Activated CD4-positive, alpha-beta T cell treated with anti-CD3 and anti-CD28 coated beads for 4 hours (primary cell): ENCODE results near the gene SLC6A7.
A peak's percentile ranks its signal among the peaks of the same experiment; 100 is the strongest.

ENCODE experiments used
- DNase-seq, 2 donors: peaks; one replicate each; pipeline ENCODE4 v3.0.0-alpha.2; 2020

SLC6A7 gene

GRCh38 chr5:150189728-150190502 lies at the start of gene SLC6A7:
Gene SLC6A7 (plus strand): TSS chr5:150190062. CDS start chr5:150190328, 266 bp downstream.
- DNase-seq = no peak

DNA sequence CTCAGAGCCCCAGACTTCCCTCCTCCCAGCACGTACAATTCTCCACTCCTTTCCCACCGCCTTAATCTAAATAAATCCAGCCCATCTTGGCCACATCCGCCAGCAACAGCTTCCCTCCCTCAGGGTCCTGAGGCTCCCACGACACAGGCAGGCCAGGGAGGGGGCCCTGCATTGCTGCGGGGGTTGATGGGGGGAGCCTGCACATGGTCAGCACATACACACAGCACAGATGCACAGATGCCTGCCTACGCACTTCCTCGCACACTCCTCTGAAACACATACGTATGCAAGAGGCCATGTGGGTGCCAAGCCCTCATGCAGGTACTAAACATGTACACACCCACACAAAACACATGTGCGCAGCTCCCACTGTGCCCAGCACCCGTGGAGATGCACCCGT lies 49.0 kb upstream of the SLC6A7 start:
- no peak for DNase-seq

DNA sequence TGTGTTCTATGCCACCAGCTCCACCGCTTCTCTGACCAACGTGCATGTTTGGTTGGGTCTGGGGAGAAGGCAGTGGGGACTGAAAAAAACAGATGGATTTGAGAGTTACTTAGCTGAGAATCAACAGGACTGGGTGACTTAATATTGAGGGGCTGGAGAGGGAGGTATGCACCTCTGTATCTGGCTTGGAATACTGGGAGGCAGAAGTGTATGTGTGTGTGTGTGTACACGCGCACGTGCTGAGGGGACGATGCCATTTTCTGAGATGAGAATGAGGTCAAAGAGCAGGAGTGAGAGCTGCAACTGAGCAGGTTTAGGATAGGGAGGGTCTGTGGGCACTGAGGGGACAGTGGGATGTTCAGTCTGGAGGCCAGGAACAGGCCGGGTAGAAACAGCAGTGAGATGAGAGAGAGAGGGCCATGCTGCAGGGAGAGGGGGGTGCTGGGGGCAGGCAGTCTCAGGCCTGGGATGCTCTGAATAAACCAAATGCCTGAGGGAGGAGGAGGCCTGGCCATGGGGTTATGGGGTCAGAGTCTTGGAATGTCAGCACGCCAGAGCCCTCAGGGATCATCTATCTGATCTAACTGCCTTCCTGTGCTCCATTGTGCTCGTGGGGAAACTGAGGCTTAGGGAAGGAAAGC lies 48.2 kb upstream of the SLC6A7 start:
- DNase-seq = no peak

DNA sequence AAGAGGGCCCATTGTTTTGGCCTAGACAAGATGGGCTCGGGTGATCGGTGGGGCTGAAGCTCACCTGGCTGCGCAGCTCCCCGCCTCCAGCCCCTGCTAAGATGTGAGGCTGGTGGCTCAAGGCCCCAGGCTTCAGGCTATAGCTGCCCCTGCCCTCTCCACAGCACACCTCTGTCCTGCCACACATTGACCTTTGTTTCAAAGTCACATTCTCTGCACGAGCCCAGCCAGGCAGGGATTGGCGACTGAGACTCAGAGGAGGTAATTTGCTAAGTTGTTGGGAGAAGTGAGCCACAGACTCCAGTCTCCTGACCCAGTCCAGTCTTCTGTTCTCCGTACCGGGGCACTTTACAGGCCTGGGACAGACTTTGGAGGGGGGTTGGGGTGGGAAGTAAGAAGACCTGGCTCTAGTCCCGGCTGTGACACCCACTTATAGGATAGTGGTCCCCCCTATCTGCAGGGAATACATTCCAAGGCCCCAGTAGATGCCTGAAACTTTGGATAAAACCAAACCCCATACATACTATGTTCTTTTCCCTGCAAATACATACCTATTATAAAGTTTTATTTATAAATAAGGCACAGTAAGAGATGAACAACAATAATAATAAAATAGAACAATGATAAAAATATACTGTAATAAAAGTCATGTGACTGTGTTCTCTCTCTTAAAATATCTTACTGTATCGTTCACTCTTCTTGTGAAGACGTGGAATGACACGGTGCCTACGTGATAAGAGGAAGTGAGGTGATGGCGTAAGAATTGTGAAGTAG lies 47.5 kb upstream of the SLC6A7 start:
- DNase-seq = no peak

GRCh38 chr5:150142959-150143349 lies 46.9 kb upstream of the SLC6A7 start:
- no peak for DNase-seq

DNA sequence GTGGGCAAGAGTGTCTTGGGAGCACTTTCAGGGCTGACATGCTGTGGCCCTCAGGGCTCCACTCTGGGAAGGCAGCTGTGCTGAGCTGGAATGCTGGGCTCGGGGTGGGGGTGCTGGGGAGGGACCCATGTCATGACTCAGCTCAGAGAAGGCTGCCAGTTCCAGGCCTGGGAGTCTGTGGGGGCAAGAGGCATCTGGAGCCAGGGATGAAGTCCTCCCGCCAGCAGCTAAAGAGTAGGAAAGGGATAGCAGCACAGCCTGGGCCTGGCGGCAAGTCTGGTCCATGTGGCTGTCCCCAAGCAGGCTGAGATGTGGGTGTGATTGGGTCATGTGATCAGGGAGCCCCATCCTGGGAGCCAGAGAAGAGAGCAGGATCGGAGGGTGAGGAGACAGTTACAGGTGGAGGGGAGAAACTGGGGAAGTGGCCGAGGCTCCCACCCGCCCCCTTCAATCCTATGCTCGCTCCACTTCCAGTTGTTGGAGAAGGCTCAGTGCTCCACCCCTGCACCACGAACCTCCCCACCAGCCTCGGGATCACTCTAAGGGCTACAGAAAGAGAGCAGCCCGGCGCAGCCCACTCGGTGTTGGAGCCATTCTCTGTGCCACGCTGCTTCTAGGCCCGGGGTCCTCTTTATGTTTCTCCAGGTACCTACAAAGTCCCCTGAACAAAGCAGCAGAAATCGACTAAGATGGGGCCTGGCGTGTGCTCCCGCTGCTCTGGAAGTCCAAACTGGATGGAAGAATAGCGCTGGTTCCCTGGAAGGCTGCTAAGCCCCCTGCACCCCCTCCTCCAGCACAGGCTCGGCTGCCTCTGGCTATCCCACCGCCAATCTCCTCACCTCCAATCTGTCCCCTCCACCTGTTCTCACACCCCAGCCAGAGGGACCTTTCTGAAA lies 46.3 kb upstream of the SLC6A7 start:
- DNase-seq = no peak

DNA sequence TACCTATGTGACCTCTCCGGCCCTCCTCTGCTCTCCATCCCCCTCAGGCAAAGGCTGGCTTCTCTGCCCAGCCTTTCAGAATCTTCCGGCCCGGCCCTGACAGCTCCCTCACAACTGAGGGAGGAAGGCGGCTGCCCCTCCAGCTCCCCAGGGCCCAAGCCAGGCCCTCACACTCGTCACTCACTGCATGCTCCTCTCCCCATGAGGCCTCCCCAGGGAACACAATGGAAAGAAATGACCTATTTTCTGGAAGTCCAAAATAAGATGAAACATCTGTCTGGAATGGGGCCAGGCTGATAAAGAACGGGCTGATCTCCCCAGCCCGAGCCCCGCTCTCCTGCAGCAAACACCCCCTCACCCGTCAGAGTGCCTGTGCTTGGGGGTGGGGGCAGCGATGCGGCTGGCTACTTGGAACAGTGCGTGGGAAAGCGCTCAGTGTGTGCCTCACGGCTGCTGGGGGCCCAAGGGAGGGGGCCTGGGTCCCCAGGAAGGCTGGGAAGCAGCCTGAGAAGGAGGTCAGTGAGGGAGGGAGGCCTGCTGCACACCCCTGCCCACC lies 45.5 kb upstream of the SLC6A7 start:
- DNase-seq = no peak

DNA sequence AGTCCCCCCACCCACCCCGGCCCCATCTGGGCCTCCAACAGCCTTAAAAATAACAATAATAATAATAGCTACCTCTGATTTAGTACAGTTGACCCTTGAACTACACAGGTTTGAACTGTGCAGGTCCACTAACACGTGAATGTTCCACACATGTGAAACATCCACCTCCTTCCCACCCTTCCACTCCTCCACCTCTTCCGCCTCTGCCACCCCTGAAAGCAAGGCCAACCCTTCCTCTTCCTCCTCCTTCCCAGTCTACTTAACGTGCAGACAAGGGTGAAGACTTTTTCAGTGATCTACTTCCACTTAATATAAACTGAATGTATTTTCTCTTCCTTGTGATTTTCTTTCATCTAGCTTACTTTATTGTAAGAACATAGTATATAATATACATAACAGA lies 45.0 kb upstream of the SLC6A7 start:
- DNase-seq = no peak

DNA sequence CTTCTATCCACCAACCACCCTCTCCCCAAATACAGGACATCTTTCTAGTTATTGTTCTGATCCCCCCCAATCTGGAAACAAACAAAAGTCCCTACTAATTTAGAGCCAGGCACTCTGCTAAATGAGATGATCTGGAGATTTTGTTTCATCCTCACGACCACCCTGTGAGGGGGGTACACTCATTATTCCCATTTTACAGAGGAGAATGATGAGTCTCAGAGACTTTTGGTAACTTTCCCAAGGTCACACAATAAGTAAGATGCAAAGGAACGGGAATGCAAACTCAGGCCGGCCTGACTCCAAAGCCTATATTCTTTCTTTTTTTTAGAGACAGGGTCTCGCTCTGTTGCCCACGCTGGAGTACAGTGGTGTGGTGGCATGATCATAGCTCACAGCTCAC lies 43.6 kb upstream of the SLC6A7 start:
- DNase-seq = no peak

DNA sequence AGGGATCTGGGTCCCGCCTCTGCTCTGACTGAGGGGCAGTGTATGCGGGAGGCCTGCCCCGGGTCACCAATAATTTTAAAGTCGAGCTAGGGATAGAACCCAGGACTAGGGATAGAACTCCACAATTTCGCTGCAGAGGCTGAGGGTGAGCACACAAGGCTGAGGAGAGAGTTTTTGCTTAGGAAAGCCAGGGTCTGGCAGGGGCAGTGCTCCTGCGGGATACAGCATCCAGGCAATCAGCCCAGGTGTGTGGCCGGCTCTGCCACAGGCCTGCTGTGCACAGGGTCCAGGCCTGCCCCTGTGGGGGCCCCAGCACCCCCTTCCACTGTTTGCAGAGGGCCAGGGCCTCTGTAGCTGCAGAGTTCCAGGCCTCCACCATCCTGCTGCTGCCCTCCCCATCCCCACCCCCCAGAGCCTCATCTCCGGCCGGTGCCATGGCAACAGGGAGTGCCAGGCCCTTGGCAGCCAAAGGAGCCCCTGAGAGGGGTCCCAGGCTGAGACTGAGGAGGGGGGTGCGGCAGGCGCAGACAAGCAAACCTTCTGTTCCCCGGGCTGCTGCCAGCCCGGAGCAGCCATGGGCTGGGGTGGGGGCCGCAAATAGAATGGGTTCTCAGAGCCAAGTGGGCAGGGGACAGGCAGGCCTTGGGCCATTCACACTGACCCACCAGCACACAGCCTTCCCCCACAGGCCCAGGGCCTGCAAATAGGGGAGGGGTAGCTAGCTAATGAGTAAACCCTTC lies 42.8 kb upstream of the SLC6A7 start:
- DNase-seq = no peak

GRCh38 chr5:150147670-150148069 lies 42.2 kb upstream of the SLC6A7 start:
- DNase-seq = no peak

DNA sequence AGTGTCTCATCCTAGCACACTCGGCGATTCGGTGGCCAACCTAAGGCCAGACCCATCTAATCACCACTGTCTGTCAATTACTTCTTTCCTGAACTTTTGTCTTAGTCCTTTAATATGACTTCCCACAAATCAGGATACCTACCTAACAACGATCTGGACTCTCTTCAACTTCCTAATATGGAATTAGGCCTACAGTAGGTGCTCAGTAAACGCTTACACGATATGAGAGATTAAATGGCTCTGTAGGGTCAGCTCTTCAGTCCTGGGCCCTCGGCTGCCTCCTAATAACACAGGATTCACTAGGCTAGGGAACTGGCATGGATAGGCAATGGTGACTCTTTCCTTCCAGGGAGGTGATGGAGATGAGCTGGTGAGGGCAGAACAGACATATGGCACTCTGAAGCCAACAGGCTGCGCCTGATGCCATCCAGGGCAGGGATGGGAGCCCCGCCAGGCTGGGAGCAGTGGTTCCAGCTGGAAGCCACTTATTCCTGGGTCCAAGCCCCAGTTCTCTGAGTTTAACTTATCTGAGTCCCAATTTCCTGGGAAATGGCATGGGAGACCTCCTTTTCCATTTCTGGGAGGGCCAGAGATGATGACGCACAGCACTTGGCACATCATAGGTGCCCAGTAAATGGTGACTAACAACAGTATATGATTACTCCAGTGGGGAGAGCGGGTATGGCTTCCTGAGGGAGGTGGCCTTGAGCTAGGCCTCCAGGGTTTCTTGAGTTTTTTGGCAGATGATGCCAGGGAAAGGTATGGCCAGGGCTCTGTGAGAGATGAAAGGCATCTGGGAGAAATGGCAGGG lies 41.5 kb upstream of the SLC6A7 start:
- DNase-seq = no peak

- no peak for DNase-seq
Measured at GRCh38 chr5:150149618-150150017, 40.2 kb upstream of the SLC6A7 start.

- DNase-seq = no peak
Measured at GRCh38 chr5:150152636-150153462, 37.0 kb upstream of the SLC6A7 start.

- no peak for DNase-seq
Measured at GRCh38 chr5:150153483-150153882, 36.4 kb upstream of the SLC6A7 start.

DNA sequence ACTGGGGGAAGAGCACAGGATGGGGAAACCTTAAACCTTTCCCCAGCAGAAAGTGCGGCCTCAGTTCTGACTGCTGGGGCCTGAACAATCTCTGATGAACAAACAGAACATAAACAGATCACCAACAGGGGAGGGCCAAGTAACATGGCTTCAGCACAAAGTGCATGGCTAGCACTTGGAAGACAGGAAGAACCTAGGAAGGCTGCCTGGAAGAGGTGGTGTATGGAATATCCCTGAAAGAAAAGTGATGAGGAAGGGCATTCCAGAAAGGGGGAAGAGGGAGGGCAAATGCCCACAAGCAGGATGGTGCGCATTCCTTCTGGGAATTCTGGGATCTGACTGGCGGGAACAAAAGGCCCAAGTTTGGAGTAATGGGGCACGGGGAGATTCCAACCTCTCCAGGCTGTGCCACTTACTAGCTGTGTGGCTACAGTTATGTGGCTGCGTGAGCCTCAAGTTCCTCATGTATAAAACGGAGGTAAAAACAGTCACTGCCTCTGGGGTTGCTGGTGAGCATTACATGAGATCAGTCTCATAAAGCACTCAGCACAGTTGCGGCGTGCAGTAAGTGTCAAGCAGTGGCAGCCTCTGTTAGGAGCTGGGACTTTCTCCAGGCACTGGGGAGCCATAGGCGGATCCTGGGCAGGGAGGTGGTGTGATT lies 35.8 kb upstream of the SLC6A7 start:
- no peak for DNase-seq

DNA sequence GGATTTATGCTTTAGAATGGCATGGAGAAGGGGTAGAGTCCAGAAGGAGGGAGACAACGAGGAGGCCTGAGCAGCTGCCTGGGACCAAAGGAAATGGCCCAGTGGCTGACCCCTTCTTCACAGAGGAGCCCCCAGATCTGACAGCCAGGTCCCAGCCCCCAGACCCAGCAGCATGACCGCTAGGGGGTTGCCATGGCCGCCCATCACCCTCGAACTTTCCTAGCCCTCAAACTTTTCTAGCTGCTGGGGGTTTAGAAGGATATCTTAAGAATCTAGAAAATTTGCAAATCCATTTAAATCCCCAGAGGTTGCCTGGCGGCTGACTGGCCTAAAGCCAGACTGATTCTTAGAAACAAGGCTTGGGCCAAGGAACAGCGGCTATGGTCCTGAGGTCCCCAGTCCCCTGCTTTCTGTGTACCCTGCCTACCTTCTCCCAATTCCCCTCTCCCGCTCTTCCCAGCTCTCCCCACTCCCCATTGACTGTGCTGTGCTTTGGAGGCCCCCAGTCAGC lies 35.2 kb upstream of the SLC6A7 start:
- no peak for DNase-seq

DNA sequence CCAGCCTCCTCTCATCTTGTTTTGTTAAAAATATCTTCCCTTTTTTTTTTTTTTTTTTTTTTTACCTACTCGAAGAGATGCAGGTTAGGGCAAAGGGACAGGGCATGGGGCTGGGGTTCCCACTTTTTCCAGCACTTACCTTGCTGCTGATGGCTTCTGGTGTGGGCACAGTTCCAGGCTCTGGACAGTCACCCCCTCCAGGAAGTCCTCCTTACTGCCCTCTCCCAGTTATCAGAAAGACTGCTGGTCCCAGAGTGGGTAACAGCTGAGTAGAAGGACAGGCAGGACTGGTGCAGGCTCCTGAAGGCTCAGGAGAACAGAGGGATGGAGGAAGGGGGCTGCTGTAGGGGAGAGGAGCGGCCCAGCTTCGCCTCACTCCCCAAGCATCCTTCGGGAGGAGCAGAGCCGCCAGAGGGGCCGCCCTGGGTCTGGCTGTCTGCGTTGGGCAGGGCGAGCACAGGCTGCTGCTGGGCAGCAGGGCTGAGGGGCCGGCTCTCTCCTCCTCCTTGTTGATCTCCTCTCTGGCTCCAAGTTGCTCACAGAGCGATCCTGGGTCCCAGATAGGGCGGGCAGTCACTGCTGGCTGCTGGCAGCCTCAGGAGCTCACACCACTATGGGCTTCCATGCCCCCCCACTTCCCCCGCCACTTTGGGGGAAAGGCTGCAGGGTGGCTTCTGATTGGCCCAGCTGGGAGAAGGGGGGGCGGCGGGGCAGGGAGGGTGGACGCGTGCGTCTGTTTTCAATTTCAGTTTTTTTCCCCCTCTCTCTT lies 34.4 kb upstream of the SLC6A7 start, which contains the start of gene PDGFRB:
Gene PDGFRB, minus strand, starts transcription at position 588 of the 769 bp plus-strand sequence. CDS start 18,798 bp downstream, outside the sequence.
- DNase-seq = peak; percentile 10 to 14
